Fibroblast of skin of left quadriceps (primary cell): ENCODE results near the gene HPX.
"Not testable (repeated sequence)": the region's sequence is repeated elsewhere in the genome, so short reads cannot be mapped to it uniquely, and the experiment has no call there.

ENCODE experiments used
- DNase-seq, 2 experiments: peaks; one replicate each; pipeline ENCODE4 v3.0.0-alpha.2; 2013; ENCODE audit warnings: low read depth in 2 of 2

Gene HPX

DNA sequence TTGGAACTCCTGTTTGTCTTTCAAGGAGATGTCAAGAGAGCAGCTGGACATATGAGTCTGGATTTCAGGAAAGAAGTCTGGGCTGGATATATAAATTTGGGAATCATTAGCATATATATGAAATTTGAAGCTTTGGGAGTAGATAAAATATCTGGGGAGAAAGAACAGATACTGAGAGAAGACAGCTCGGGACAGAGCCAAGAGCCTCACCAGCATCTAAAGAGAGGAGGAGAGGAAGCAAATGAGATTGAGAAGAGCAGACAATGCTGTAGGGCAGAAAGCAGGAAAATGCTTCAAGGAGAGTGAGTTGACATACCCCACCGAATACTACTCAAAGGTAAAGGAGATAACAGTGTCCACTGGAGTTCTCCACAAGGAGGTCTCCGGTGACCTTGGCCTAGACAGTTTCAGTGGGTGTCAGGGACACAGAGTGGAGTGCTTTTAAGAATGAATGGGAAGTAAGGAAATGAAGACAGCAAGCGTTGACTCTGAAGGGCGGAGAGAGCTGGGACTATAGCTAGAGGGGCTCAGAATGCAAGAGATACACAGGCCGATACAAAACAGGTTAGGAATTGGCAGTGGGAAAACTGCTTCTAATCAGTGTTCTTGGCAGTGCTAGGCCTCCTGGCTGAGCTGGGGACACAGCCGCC is 22.8 kb downstream of the HPX start:
- DNase-seq: no peak

DNA sequence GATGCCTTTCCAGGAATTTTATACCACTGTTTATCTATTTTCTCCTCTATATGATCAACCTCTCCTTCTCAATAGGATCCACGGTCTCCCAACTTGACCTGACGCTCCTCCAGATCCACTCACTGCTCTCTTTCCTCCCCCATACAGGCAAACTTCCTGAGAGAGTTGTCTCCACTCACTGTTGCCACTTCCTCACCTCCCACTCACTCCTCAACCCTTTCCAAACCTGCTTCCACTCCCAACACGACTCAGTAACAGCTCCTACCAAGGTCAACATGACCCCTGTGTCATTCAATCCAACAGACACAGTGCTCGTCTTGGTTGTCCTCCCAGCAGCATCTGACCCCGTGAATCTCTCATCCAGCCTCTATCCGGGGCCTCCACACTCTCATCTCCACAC is 25.0 kb downstream of the HPX start:
- DNase-seq: no peak

DNA sequence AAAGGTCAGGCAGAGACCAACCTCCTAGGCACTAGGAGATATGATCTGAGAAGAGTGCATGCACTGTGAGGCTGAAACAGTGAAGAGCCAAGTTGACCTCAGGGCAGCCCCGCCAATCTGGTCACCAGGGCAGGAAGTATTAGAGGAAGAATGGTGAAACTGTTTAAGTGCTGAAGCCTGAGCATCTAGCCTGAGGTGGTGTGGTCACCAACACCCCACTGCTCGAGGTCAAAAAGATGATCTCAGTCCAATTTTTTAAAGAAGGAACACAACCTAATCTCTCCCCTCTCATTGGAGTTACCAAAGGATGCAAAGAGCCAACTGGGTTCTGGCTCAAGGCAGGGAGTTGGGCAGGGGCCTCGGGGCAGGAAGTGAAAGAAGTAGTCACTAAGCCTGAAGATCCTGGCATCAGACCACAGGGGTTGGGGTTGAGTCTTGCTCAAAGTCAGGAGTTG is 25.9 kb downstream of the HPX start:
- no peak for DNase-seq

DNA sequence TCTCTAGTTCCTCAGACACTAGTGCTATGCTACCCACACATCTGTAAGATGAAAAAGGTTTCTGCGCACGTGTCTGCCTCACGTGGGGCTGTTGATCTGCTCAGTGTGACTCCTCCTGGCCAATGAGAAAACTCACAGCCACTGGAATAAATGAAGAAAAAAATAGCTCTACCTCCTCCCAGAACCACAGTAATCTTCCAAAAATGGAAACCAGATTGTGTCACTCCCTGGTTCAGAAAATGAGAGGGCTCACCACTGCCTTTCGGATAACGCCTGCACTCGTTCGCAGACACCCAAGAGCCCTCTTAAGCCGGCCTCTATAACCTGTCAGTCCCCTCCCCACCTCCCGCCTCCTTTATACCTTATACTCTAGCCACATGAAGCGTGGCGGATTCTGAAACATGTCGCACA is 27.0 kb downstream of the HPX start:
- no peak for DNase-seq

DNA sequence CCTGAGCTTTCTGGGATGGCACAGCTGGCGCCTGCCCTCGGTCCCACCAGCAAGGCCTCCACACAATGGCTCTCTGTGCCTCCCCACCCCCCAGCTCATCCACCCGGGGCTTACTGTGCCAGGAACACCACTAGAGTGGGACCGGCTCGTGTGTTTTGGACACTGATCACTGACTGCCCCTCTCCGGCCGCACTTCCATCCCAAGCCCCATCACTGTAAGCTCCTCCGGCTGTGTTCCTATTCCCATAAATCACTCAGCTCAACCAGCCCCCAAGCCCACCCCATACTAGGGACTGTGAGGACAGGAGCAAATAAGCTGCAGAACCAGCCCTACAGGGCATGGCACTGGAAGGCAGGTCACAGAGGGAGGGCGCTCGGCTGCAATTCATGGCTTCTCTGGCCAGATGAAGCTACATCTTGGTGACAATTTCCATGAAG is 29.2 kb downstream of the HPX start:
- DNase-seq: no peak

DNA sequence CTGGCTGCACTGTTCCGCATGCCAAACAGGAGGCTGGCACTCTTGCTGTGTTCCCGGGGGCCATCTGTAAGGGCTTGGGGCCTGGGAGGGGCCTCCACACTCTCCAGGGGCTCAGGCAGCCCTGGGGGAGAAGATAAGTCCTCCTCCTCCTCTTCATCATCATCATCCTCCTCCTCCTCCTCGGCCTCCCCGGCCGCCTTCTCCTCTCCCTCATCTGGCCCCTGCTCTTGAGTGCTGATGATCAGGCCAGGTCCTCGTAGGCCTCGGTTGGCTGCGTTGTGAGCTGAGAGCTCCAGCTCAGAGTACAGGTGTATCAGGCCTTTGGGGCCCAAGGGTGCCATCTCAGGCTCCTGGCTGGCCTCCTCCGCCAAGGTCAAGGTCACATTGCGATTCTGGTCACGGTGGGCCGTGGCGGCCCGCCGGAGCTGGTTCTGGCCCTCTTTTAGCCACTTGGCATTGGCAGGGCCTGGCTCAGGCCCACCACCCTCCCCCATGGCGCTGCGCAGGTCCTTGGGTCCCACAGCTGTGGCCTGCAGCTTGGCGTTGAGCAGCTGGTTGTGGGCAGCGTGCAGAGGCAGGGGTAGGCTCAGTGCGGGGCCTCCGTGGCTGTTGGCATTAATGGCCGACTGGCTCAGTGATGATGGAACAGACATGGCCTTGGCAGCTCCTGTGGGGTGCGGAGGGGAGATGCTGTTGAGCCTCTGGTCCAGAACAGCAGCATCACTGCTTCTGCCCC is 29.9 kb downstream of the HPX start:
- DNase-seq: no peak

DNA sequence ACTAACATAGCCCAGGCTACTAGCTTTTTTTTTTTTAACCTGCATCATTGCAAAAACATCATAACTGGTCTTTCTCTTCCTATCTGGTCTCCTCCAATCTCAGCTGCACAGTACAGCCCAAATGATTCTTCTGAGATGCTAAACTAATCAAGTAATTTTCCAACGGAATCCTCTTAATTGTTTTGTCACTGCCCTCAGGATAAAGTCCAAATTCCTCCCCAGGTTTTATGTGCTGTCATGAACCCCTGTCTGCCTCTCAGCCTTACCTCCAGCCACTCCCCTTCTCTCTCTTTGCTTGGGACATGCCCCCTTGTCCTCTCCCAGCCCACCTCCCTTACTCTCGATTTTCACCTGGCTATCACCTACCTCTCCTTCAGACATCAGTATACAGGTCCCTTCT is 34.4 kb downstream of the HPX start:
- DNase-seq: no peak

DNA sequence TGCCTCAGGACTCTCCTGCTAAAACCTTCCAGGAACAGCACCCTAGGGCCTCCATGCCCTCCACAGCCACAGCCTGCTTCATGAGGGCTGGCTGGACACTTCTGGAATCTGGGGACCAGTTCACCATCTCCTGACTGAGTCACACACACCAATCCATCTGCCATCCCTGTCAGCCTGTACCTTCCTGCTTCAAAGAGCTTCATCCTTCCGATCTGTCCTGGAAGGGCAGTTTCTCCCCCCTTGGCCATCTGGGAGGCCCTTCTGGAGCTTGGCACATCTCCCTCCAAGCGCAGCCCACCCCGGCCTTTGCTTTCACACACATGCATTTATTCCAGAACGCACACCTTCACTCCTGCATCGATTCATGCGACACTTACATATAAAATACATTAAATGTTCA is 34.9 kb downstream of the HPX start:
- DNase-seq: no peak

DNA sequence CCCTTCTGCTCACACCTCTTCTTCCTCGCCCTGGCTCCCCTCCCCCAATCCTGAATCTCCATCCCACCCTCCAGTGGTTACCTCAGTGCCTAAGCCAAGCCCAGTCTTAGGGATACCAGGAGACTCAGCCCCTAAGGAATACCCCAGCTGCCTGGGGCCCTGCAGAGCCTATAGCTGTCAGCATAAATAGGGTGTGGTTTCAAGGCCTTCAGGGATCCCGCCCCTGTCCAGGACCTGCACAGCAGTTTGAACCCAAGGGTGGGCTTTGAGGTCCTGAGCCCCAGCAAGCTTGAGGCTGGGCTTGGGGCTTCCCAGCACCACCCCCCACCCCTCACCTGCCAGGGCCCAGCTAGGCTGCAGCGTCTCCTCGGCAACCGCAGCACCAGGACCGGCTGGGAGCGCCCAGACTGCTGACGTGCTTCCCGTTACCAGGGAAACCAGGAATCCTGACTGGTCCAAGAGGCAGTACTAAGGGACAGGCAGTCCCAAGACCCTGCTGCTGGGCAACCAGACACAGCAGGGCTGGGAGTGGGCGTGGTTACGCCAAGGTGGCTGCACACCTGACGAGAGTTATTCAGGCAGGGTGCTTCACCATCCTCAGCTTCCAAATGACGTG is 35.6 kb downstream of the HPX start:
- DNase-seq: no peak

DNA sequence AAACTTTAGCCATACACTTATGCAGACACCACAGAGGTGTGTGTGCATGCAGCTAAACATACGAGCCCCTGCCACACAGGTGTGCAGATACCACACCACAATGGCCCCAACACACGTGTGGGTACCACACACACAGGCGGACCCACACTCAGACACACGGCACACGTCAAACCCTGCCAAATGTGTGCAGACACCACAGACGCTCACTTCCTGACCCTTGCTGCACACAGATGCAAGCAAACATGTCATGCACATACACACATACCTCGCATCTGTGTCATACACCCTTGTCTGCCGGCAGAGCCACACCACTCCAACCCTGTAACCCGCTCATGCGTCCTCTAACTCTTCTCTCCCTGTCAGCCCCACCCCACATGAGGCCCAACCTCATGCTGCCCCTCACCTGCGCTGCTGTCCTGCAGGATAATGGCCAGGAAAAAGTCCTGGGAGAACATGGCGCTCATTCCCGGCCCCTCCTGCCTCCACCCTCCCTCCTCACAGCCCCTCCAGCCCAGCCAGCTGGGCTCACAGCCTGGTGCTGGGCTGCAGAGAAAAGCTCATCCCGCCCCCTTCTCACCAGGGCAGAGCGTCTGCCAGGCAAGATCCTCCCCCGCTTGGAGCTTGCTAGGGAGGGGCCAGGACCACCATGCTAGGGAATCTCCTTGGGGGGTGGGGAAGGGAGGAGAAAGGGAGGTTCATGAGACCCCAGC is 36.3 kb downstream of the HPX start:
- DNase-seq: no peak

DNA sequence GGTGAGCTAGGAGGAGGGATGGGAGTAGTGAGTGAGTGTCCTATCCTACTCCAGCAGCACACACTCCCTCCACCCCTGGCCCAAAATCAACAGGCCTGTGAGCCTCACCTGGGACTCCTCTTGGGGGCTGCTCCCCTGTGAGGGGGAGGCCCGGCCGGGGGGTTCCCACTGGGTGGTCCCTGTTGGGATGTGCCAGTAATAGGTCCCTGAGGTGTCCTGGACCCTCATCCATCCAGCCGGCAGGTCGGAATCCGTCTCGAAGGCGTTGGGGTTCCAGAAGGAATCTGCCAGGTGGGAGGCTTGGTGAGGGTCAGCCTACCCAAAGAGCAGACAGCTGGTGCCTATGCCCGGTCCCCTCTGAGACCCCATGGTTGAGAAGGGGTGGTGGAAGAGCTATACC is 37.2 kb downstream of the HPX start:
- no peak for DNase-seq

DNA sequence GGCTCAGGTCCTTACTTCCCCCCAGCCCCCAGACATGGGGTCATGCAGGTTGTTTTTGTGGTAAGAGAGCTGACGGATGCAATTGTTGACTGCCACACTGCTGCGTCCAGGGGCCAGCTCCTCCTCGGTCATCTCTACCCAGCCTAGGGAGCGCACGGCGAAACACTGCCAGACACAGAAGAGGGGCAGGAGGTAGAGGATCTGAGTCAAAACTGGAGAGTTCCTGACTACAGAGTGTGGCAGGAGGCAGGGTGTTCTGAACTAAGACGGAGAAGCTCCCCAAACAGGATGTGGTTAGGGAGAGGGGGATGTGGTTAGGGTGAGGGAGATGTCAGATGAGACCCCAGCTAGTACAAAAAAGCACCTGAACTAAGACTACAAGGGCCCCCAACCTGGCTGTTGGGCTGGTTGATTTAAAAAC is 38.2 kb downstream of the HPX start:
- no peak for DNase-seq

DNA sequence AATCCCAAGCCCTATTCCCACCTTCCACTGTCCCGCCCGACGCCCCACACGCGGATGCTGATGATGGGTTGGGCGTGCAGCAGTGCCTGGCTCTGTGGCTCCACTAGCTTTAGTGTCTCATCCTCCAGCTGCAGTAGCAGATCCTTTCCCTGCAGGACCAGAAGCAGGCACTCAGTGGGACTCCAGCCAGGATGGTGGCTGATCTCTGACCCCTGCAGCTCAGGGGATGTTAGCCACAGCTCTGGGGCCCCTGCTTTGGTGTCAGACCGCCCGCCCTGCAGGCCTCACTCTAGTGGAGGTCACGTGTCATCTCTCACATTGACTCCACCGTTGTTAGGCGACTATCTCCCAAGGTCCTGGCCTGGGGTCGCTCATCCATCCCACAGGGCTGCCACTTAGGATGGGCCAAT is 38.7 kb downstream of the HPX start:
- no peak for DNase-seq

DNA sequence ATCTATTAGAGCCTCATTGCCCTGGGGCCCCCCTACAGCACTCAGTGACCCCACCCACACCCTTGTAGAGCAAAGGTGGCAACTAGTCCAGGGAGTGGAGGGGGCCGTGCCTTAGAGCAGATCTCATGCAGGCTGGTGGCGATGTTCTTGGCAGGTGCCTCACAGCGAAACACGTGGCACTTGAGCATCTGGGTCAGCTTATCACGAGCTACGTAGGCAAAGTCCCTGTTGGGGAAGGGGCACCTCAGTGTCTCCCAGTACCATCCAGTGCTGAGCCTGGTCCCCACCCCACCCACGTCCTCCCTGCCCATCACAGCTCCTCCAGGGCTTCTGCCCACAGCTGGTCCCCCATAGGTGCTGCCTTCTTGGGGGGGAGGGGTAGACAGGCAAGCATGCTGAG is 39.3 kb downstream of the HPX start:
- no peak for DNase-seq

DNA sequence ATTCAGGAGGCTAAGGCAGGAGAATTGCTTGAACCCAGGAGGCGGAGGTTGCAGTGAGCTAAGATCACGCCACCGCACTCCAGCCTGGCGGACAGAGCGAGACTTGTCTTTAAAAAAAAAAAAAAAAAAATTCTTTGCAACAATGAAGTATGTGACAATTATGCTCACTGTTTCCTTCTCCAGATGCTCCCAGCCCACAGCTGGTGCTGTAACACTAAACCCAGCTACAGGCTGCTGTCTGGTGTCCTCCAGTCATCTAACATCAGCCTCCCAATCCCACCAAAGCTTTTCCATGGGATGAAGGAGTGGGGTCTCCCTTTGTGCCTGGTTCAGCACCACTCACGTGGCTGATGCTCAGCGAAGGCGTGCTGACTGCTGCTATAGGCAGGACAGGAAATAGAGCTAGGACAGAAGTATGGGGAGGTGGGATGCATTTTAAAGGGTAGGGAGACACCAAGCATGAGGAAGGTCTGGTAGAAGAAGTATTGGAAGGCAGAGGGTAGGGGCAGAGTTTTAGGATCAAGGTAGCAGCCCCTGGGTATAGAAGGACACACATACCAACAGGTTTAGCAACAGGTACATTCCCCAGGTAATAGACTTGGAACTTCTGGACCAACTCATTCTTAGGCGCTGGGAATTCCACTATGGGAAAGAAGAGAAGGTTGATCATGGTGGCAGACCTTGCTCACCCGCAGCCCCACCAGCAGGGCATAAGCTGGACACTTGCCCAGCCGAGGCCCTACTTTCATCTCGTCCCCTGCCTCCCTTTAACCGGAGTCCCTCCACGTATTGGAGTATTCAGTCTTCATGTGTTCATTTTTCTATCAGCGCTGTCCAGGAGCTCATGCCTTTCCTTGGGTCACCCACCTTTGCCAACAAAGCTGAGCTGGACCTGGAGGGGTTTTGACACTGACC is 40.1 kb downstream of the HPX start:
- no peak for DNase-seq

DNA sequence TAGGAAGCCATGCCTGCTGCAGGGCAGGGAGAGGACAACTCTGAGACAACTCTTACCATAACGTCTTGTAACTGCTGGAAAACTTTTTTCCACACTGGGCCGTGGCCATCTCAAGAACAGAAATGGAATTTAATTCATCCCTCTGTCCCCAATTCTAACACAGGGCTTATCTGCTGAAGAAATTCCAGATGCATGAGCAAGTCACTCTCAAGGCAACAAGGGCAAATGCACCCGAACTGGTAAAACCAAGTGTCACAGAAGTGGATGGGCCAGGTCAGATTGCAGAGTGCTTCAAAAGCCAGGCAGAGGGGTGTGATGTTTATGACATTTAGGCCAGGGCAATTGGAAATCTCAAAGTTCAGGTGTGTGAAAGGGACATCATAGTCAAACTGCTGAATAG is 43.2 kb downstream of the HPX start:
- DNase-seq: no peak

DNA sequence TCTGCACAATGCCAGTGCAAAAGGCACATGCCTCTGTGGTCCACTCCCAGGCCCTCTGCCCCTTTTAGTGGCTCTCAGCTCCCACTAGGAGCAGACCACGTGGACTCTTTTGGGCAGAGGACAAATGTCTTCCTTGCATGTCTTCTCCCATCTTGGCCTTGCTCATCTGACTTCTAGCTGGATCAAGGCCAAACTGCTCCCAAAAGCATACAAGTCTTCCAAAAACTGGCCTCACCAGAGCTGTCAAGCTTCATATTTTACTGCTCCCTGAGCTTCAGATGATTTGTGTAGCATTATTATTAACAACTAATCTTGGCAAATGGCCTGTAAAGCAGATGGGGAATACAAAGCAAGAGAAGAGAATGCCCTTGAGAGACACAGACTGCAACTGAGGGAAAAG is 43.6 kb downstream of the HPX start:
- peak in 1 of 2 experiments; percentile 18 for DNase-seq

DNA sequence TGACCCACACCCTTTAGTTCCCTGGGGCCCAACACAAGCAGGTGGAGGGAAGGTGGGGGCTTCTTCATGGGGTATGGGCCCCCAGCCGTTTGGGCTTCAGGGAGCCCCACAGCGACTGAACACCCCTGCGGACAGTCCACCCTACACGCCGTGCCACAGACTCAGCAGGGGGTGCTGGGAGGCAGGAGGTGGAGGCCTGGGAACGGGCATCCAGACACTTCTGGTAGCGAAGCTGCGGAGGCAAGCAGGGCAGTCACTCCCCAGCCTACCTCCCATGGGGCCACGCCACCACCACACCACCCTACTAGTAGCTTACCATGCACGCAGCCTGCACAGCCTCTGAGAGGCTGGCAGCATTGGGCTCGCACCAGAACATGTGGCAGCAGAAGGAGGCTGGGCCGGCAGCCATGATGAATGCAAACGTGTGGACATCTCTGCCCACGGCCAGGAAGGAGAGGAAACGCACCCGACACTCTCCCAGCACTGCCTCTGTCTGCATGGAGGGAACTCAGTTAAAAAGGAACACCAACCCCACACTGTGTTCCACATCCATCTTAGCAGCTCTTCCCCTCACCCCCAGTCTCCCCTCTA is 45.2 kb downstream of the HPX start:
- DNase-seq: no peak

DNA sequence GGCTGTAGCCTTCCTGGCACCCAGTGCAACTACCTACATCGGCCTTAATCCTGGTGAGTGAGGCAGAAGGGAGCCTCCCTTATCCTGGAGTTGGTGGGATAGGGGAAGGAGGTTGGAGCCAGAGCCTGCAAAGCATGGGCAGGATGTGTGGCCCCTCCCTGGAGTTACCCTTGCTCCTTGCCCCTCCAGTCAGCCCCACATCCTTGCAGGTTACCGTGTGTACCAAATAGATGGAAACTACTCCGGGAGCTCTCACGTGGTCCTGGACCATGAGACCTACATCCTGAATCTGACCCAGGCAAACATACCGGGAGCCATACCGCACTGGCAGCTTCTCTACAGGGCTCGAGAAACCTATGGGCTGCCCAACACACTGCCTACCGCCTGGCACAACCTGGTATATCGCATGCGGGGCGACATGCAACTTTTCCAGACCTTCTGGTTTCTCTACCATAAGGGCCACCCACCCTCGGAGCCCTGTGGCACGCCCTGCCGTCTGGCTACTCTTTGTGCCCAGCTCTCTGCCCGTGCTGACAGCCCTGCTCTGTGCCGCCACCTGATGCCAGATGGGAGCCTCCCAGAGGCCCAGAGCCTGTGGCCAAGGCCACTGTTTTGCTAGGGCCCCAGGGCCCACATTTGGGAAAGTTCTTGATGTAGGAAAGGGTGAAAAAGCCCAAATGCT is 46.7 kb downstream of the HPX start:
- DNase-seq: no peak

DNA sequence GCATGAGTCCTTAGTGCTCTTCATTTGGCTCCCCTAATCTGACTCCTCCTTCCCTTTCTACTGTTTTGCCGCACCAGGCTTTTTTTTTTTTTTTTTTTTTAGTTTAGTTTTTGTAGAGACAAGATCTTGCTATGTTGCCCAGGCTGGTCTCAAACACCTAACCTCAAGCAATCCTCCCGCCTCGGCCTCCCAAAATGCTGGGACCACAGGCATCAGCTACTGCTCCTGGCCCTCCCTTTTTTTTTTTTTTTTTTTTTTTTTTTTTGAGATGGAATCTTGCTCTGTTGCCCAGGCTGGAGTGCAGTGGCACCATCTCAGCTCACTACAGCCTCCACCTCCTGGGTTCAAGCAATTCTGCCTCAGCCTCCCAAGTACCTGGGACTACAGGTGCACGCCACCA is 48.5 kb downstream of the HPX start:
- not testable (repeated sequence) for DNase-seq
